IMR-90 (cell line): Measurements from ENCODE around the gene UBD. TPM values are rescaled to one million over a fixed set of nuclear protein-coding genes. Genes with fewer than 3 reads are reported as not detected.

ENCODE experiments used
- ATAC-seq: fragments of 200-7000 bp; cut with Tn5 transposase; 2 replicates; pipeline ENCODE4 v1.9.1; 2020; ENCODE audit warnings: low read depth, mild to moderate bottlenecking, moderate library complexity
- BruUV-seq: library from RNA; stranded (reverse); fragments of 400-500 nt; replicated peaks from 2 replicates; lab custom pipeline; 2021; lab: Mats Ljungman, UMichigan
- CTCF ChIA-PET: fragments of 300-600 bp; formaldehyde crosslinking; extraction: SDS; loops from one replicate; lab custom pipeline; 2021; ENCODE audit warnings: antibody characterized with exemption; lab: Yijun Ruan, JAX
- POLR2A ChIA-PET: fragments of 300-600 bp; sonication (Branson Sonifier 250); formaldehyde crosslinking; loops from one replicate; lab custom pipeline; 2022; ENCODE audit warnings: antibody characterized with exemption; ENCODE audit not compliant: unreplicated experiment; lab: Charles Lee
- DNase-seq: peaks from one replicate; pipeline ENCODE4 v3.0.0; 2013
- H2AFZ ChIP-seq: replicated peaks from 2 replicates; pipeline ENCODE3; 2013; ENCODE audit warnings: low read length, mild to moderate bottlenecking; ENCODE audit not compliant: poor library complexity
- H2AK5ac ChIP-seq: 2 replicates; pipeline ENCODE4 v1.6.1; 2013; ENCODE audit warnings: low read depth, low read length, inconsistent platforms
- H2AK9ac ChIP-seq: replicated peaks from 2 replicates; pipeline ENCODE3; 2013; ENCODE audit warnings: mild to moderate bottlenecking, low read depth, low read length, moderate library complexity; ENCODE audit not compliant: poor library complexity
- H2BK120ac ChIP-seq: 2 replicates; pipeline ENCODE4 v1.6.1; 2013; ENCODE audit warnings: low read depth, low read length, inconsistent platforms
- H2BK15ac ChIP-seq: 3 replicates; pipeline ENCODE4 v1.6.1; 2013; ENCODE audit warnings: low read depth, low read length, inconsistent platforms
- H2BK20ac ChIP-seq: 2 replicates; pipeline ENCODE4 v1.6.1; 2013; ENCODE audit warnings: low read depth, mild to moderate bottlenecking, inconsistent platforms, low read length, moderate library complexity
- H2BK5ac ChIP-seq: 2 replicates; pipeline ENCODE4 v1.6.1; 2013; ENCODE audit warnings: mild to moderate bottlenecking, low read depth, low read length, inconsistent platforms; ENCODE audit not compliant: poor library complexity, severe bottlenecking
- H3K14ac ChIP-seq: replicated peaks from 2 replicates; pipeline ENCODE4 v1.6.1; 2013; ENCODE audit warnings: low read depth, low read length, inconsistent platforms
- H3K18ac ChIP-seq: 2 replicates; pipeline ENCODE4 v1.6.1; 2013; ENCODE audit warnings: low read depth, low read length, control low read depth
- H3K23ac ChIP-seq: 2 replicates; pipeline ENCODE4 v1.6.1; 2013; ENCODE audit warnings: low read depth, low read length, inconsistent platforms
- H3K27ac ChIP-seq: 2 replicates; pipeline ENCODE4 v1.5.1; 2013; ENCODE audit warnings: mild to moderate bottlenecking, control low read depth, low read length; ENCODE audit not compliant: insufficient read depth
- H3K27me3 ChIP-seq: 2 replicates; pipeline ENCODE4 v1.6.1; 2013; ENCODE audit warnings: low read length; ENCODE audit not compliant: control insufficient read depth, insufficient read depth
- H3K36me3 ChIP-seq: 2 replicates; pipeline ENCODE4 v1.6.1; 2013; ENCODE audit warnings: low read length, mixed read lengths; ENCODE audit not compliant: control insufficient read depth, insufficient read depth
- H3K4ac ChIP-seq: 2 replicates; pipeline ENCODE4 v1.6.1; 2013; ENCODE audit warnings: low read depth, low read length, inconsistent platforms
- H3K4me1 ChIP-seq: 2 replicates; pipeline ENCODE4 v1.6.1; 2013; ENCODE audit warnings: low read length, mixed read lengths; ENCODE audit not compliant: control insufficient read depth, insufficient read depth
- H3K4me2 ChIP-seq: 2 replicates; pipeline ENCODE4 v1.6.1; 2013; ENCODE audit warnings: low read depth, mild to moderate bottlenecking, control low read depth, low read length, moderate library complexity
- H3K4me3 ChIP-seq: 2 replicates; pipeline ENCODE4 v1.5.1; 2013; ENCODE audit warnings: low read depth, mild to moderate bottlenecking, control low read depth, low read length, moderate library complexity; ENCODE audit not compliant: insufficient read depth
- H3K56ac ChIP-seq: 2 replicates; pipeline ENCODE4 v1.6.1; 2013; ENCODE audit warnings: low read length, inconsistent platforms; ENCODE audit not compliant: insufficient read depth; ENCODE audit errors: extremely low read depth
- H3K79me1 ChIP-seq, 2 experiments: 2 replicates each; pipeline ENCODE4 v1.6.1; 2013; ENCODE audit warnings: low read length in 2 of 2, inconsistent platforms in 1 of 2, low read depth in 1 of 2
- H3K9ac ChIP-seq: 2 replicates; pipeline ENCODE4 v1.6.1; 2013; ENCODE audit warnings: low read depth, low read length, control low read depth
- H3K9me1 ChIP-seq: 2 replicates; pipeline ENCODE4 v1.6.1; 2013; ENCODE audit warnings: low read length, inconsistent platforms; ENCODE audit not compliant: insufficient read depth
- H3K9me3 ChIP-seq: 2 replicates; pipeline ENCODE4 v1.6.1; 2013; ENCODE audit warnings: low read length; ENCODE audit not compliant: control insufficient read depth, insufficient read depth
- H4K20me1 ChIP-seq: 2 replicates; pipeline ENCODE4 v1.6.1; 2013; ENCODE audit warnings: low read length, inconsistent platforms; ENCODE audit not compliant: insufficient read depth
- H4K5ac ChIP-seq: 2 replicates; pipeline ENCODE4 v1.6.1; 2013; ENCODE audit warnings: mild to moderate bottlenecking, low read depth, low read length, control low read depth
- H4K8ac ChIP-seq, 2 experiments: 2 replicates each; pipeline ENCODE4 v1.6.1; 2013; ENCODE audit warnings: low read depth in 2 of 2, low read length in 2 of 2, control low read depth in 1 of 2, inconsistent platforms in 1 of 2
- H4K91ac ChIP-seq: 2 replicates; pipeline ENCODE4 v1.6.1; 2013; ENCODE audit warnings: low read depth, low read length, inconsistent platforms; ENCODE audit not compliant: insufficient read depth
- MAFK ChIP-seq: IDR thresholded peaks from 2 replicates; pipeline ENCODE4 v1.6.1; 2012; ENCODE audit warnings: low read depth, low read length, improper control_type of control experiment
- WGBS, 2 experiments: methylation state at CpG; one replicate each; pipeline versions ENCODE4 v1.1.5 to v1.1.7; 2013; ENCODE audit warnings: missing lambda C conversion rate in 2 of 2; ENCODE audit not compliant: insufficient read length in 1 of 2; ENCODE audit errors: extremely low coverage in 2 of 2; 5-methylcytosine and 5-hydroxymethylcytosine counted together
- dilution Hi-C: fragments of 300-500 bp; cut with HindIII; formaldehyde crosslinking; loops from one replicate; pipeline ENCODE4 v1.14.3; 2018; ENCODE audit warnings: low sequenced_read_pairs; ENCODE audit not compliant: unreplicated experiment
- in situ Hi-C: fragments of 300-500 bp; cut with MboI; formaldehyde crosslinking; loops from 3 replicates; pipeline ENCODE4 v1.14.3; 2019; ENCODE audit warnings: low sequenced_read_pairs, inconsistent platforms, mixed read lengths
- intact Hi-C: fragments of 100-400 bp; cut with micrococcal nuclease; formaldehyde crosslinking; loops from 2 replicates; pipeline ENCODE4 v1.10.0; 2022
- polyA plus RNA-seq, 3 experiments: library from polyadenylated mRNA; depleted of rRNA; stranded (reverse); fragments of >200 nt; gene quantifications; 2 replicates each; pipeline ENCODE4 v1.2.3, GENCODE V29; 2012; ENCODE audit warnings: low replicate concordance in 1 of 3
- total RNA-seq: library from RNA; depleted of rRNA; stranded (reverse); fragments of >200 nt; gene quantifications from 2 replicates; pipeline ENCODE4 v1.2.3, GENCODE V29; 2012
- TF ChIP-seq, protein P1 (sequence below): fragments of 150-350 bp; IDR thresholded peaks from 2 replicates; pipeline ENCODE4 v1.6.1; 2016; ENCODE audit warnings: low read depth, mild to moderate bottlenecking, low read length, moderate library complexity, borderline replicate concordance

The UBD gene
- total and polyA plus RNA-seq, 2 of the 4 experiments (the other 2 are of a cell fraction), result not detected

DNA sequence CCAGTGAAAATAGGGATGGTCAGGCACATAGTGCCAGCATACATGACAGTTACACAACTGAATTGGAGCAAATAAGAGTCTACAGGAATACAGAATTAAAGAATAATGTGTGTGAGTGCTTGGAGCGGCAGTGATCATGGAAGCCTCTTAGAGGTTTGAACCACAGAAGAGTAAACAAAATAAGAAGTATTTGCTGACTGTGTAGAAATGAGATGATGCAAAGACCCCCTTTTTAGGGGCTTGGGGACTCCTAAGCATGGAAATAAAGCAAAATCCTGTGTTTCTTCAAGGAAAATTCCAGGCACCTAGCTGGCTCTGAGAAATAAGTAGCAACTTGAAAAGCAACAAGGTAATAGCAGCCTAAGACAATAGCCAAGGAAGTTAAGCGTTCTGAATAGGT is 32.1 kb upstream of the UBD start:
- H2BK20ac ChIP-seq, result no peak overlapping the region
- H3K9ac ChIP-seq, result no peak overlapping the region
- intact Hi-C loops (no loop called here), dilution Hi-C loops (no loop called here), in situ Hi-C loops (loop anchor here (10.0 kb wide), 1 partner anchor 907 kb away; no protein-coding TSS in a partner anchor)
- ChIA-PET POLR2A (no interaction called here), CTCF (no interaction called here)
- no peaks in the 10 kb centered on the region for H3K79me1 ChIP-seq
- H2BK5ac ChIP-seq, result no peak overlapping the region
- WGBS, 2 experiments, result 88% methylated on average over 1 of the region's 2 CpGs; no CpG with 5 or more reads in 1 of the 2 experiments
- H4K8ac ChIP-seq, result no peak overlapping the region
- H3K14ac ChIP-seq, result no peak overlapping the region
- no peaks in the 10 kb centered on the region for H3K9me3 ChIP-seq
- ATAC-seq (no peak), DNase-seq (no peak)
- no peak overlapping the region for H3K4ac ChIP-seq
- H3K4me3 ChIP-seq, result no peak overlapping the region
- H3K4me2 ChIP-seq, result no peak overlapping the region
- H4K5ac ChIP-seq, result no peak overlapping the region
- no peak overlapping the region for H2AK5ac ChIP-seq
- TF ChIP-seq MAFK, result peak; percentile 84
- TF ChIP-seq, protein P1, sequence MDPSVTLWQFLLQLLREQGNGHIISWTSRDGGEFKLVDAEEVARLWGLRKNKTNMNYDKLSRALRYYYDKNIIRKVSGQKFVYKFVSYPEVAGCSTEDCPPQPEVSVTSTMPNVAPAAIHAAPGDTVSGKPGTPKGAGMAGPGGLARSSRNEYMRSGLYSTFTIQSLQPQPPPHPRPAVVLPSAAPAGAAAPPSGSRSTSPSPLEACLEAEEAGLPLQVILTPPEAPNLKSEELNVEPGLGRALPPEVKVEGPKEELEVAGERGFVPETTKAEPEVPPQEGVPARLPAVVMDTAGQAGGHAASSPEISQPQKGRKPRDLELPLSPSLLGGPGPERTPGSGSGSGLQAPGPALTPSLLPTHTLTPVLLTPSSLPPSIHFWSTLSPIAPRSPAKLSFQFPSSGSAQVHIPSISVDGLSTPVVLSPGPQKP, result no peak
- H3K4me1 ChIP-seq, result no peaks in the 10 kb centered on the region
- no peaks in the 10 kb centered on the region for H3K9me1 ChIP-seq
- no peaks in the 10 kb centered on the region for H4K20me1 ChIP-seq
- H2AFZ ChIP-seq, result no peak overlapping the region
- no peak overlapping the region for H3K18ac ChIP-seq
- H3K23ac ChIP-seq, result no peak overlapping the region
- no peak overlapping the region for H3K56ac ChIP-seq
- no peak overlapping the region for H2BK120ac ChIP-seq
- H2BK15ac ChIP-seq, result no peak overlapping the region
- no TSS peak for BruUV-seq
- no peak overlapping the region for H3K27ac ChIP-seq
- H2AK9ac ChIP-seq, result no peak overlapping the region
- H4K91ac ChIP-seq, result no peak overlapping the region
- no peaks in the 10 kb centered on the region for H3K27me3 ChIP-seq
- H3K36me3 ChIP-seq, result no peaks in the 10 kb centered on the region
